ENCODE results near the gene PIP4K2C. TPM values are rescaled to one million over a fixed set of nuclear protein-coding genes. Genes with fewer than 3 reads are reported as not detected.

PIP4K2C gene
- total and polyA plus RNA-seq, 2 of the 4 experiments (the other 2 are of a cell fraction), result 12.5 to 23.1 TPM

DNA sequence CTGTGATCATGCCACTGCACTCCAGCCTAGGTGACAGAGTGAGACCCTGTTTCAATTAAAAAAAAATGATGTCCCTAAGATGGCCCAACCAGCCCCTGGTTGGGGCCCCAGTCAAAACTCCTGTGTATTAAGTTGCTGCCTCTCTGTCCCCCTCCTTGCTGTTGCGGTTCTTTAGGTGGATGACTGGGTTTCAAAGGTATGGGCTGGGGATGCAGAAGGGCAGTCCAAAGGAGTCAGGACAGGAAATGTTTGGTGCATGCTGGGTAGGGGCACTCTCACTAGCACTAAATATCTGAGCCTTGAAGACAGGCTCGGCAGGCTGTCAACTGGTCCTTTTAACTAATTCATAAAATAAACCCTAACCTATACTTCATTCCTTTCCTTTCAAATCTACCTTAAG lies 12.0 kb upstream of the PIP4K2C start:
- dilution Hi-C loops (cut with HindIII; ENCODE audit: low sequenced_read_pairs, unreplicated experiment), result no loop called here
- Histone ChIP-seq H2AFZ (replicated peaks; ENCODE audit: low read length, poor library complexity) (no peak overlapping the region), H4K20me1 (ENCODE audit: insufficient read depth, low read length) (no peaks in the 10 kb centered on the region), H3K9me1 (ENCODE audit: insufficient read depth, low read length) (no peaks in the 10 kb centered on the region), H3K4me3 (ENCODE audit: insufficient read depth, low read depth, low read length) (no peak overlapping the region), H3K4me2 (ENCODE audit: low read depth, low read length) (no peak overlapping the region), H3K4ac (ENCODE audit: low read depth, low read length) (no peak overlapping the region), H3K14ac (replicated peaks; ENCODE audit: low read depth, low read length) (no peak overlapping the region), H2AK9ac (replicated peaks; ENCODE audit: low read depth, low read length, poor library complexity) (no peak overlapping the region), H3K27ac (ENCODE audit: insufficient read depth, low read length) (no peak overlapping the region), H2BK5ac (ENCODE audit: low read depth, low read length, poor library complexity, severe bottlenecking) (no peak overlapping the region), H2BK20ac (ENCODE audit: low read depth, low read length) (no peak overlapping the region), H3K56ac (ENCODE audit: extremely low read depth, insufficient read depth, low read length) (no peak overlapping the region), H3K9me3 (ENCODE audit: control insufficient read depth, insufficient read depth, low read length) (no peaks in the 10 kb centered on the region), H2BK120ac (ENCODE audit: low read depth, low read length) (no peak overlapping the region), H3K36me3 (ENCODE audit: control insufficient read depth, insufficient read depth, low read length) (no peaks in the 10 kb centered on the region), H2BK15ac (ENCODE audit: low read depth, low read length) (no peak overlapping the region), H4K5ac (ENCODE audit: low read depth, low read length) (no peak overlapping the region), H3K4me1 (ENCODE audit: control insufficient read depth, insufficient read depth, low read length) (no peaks in the 10 kb centered on the region), H3K27me3 (ENCODE audit: control insufficient read depth, insufficient read depth, low read length) (peaks cover 21% of the 10 kb centered on the region), H2AK5ac (ENCODE audit: low read depth, low read length) (no peak overlapping the region), H4K8ac (ENCODE audit: low read depth in 2 of 2, low read length in 2 of 2) (no peak overlapping the region), H3K79me1 (ENCODE audit: low read depth in 1 of 2, low read length in 2 of 2) (no peaks in the 10 kb centered on the region), H3K23ac (ENCODE audit: low read depth, low read length) (no peak overlapping the region), H4K91ac (ENCODE audit: insufficient read depth, low read depth, low read length) (no peak overlapping the region), H3K18ac (ENCODE audit: low read depth, low read length) (no peak overlapping the region), H3K9ac (ENCODE audit: low read depth, low read length) (no peak overlapping the region)
- WGBS, 2 experiments (ENCODE audit: extremely low coverage in 2 of 2, insufficient read length in 1 of 2), result no CpG with 5 or more reads among the region's 2 CpGs
- no TSS peak for BruUV-seq (replicated peaks)
- POLR2A ChIA-PET (ENCODE audit: unreplicated experiment), result no interaction called here
- in situ Hi-C loops (cut with MboI; ENCODE audit: low sequenced_read_pairs), result no loop called here
- intact Hi-C loops (cut with micrococcal nuclease), result no loop called here
- TF ChIP-seq RFX5 (IDR thresholded peaks at IDR 0.05; ENCODE audit: low read depth, low read length), result no peak
- TF ChIP-seq MAZ (IDR thresholded peaks at IDR 0.05; ENCODE audit: borderline replicate concordance, low read depth, low read length), result no peak
- no peak for TF ChIP-seq SMC3 (IDR thresholded peaks at IDR 0.05; ENCODE audit: low read depth, low read length)
- no peak for TF ChIP-seq MXI1 (IDR thresholded peaks at IDR 0.05; ENCODE audit: borderline replicate concordance, low read depth, low read length)
- no peak for TF ChIP-seq POLR2A (IDR thresholded peaks at IDR 0.05; ENCODE audit: low read depth, low read length)
- TF ChIP-seq CHD1 (IDR thresholded peaks at IDR 0.05; ENCODE audit: low read depth, low read length), result no peak
- TF ChIP-seq, protein P1, sequence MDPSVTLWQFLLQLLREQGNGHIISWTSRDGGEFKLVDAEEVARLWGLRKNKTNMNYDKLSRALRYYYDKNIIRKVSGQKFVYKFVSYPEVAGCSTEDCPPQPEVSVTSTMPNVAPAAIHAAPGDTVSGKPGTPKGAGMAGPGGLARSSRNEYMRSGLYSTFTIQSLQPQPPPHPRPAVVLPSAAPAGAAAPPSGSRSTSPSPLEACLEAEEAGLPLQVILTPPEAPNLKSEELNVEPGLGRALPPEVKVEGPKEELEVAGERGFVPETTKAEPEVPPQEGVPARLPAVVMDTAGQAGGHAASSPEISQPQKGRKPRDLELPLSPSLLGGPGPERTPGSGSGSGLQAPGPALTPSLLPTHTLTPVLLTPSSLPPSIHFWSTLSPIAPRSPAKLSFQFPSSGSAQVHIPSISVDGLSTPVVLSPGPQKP (IDR thresholded peaks at IDR 0.05; ENCODE audit: borderline replicate concordance, low read depth, low read length), result no peak
- no peak for TF ChIP-seq FOS (IDR thresholded peaks at IDR 0.05; ENCODE audit: low read depth, low read length)
- TF ChIP-seq CEBPB (IDR thresholded peaks at IDR 0.05; ENCODE audit: low read depth, low read length), result no peak
- TF ChIP-seq NFE2L2 (IDR thresholded peaks at IDR 0.05; ENCODE audit: low read depth, low read length), result no peak
- no peak for TF ChIP-seq RCOR1 (IDR thresholded peaks at IDR 0.05; ENCODE audit: insufficient replicate concordance, low read length)
- TF ChIP-seq RAD21 (IDR thresholded peaks at IDR 0.05; ENCODE audit: low read length), result no peak
- no peak for TF ChIP-seq BHLHE40 (IDR thresholded peaks at IDR 0.05; ENCODE audit: low read depth, low read length)
- TF ChIP-seq, protein P2, sequence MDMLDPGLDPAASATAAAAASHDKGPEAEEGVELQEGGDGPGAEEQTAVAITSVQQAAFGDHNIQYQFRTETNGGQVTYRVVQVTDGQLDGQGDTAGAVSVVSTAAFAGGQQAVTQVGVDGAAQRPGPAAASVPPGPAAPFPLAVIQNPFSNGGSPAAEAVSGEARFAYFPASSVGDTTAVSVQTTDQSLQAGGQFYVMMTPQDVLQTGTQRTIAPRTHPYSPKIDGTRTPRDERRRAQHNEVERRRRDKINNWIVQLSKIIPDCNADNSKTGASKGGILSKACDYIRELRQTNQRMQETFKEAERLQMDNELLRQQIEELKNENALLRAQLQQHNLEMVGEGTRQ (IDR thresholded peaks at IDR 0.05; ENCODE audit: low read depth, low read length), result no peak
- no peak for TF ChIP-seq MAFK (IDR thresholded peaks at IDR 0.05; ENCODE audit: low read depth, low read length)
- TF ChIP-seq, protein P3, sequence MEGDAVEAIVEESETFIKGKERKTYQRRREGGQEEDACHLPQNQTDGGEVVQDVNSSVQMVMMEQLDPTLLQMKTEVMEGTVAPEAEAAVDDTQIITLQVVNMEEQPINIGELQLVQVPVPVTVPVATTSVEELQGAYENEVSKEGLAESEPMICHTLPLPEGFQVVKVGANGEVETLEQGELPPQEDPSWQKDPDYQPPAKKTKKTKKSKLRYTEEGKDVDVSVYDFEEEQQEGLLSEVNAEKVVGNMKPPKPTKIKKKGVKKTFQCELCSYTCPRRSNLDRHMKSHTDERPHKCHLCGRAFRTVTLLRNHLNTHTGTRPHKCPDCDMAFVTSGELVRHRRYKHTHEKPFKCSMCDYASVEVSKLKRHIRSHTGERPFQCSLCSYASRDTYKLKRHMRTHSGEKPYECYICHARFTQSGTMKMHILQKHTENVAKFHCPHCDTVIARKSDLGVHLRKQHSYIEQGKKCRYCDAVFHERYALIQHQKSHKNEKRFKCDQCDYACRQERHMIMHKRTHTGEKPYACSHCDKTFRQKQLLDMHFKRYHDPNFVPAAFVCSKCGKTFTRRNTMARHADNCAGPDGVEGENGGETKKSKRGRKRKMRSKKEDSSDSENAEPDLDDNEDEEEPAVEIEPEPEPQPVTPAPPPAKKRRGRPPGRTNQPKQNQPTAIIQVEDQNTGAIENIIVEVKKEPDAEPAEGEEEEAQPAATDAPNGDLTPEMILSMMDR (conservative IDR thresholded peaks at IDR 0.05; ENCODE audit: low read depth, low read length), result no peak
- ATAC-seq (ENCODE audit: low read depth) (no peak), DNase-seq (peak; percentile 11)
- CTCF ChIA-PET, result no interaction called here

All from IMR-90 (cell line).